ENCODE results near the gene ITIH2. TPM values are rescaled to one million over a fixed set of nuclear protein-coding genes. Genes with fewer than 3 reads are reported as not detected.
A peak's percentile ranks its signal among the peaks of the same experiment; 100 is the strongest.

ITIH2 gene
- total RNA-seq, 6 experiments from 2014 or later: 399 to 1,113 (median 694) TPM

GRCh38 chr10:7787150-7787856 is 84.2 kb downstream of the ITIH2 start:
- Histone ChIP-seq H3K27ac (peak overlapping the region in 2 of 3 donors; percentile 41 to 84), H3K4me1 (peaks cover 0 to 23% (median 9%) of the 10 kb centered on the region in 4 donors), H3K27me3 (no peaks in the 10 kb centered on the region), H3K9me3 (no peaks in the 10 kb centered on the region), H3K36me3 (no peaks in the 10 kb centered on the region), H3K4me3 (peak overlapping the region; percentile 85 to 97 (median 95))
- intact Hi-C loops (cut with DNase I): no loop called here
- peak; percentile 2 to 16 (median 2) for ATAC-seq
- no peak for TF ChIP-seq CTCF (IDR thresholded peaks at IDR 0.05)
- TF ChIP-seq POLR2A (IDR thresholded peaks at IDR 0.05): no peak
- WGBS (ENCODE audit: insufficient coverage, low coverage, low lambda C conversion rate, missing lambda C conversion rate): 2% methylated on average over 6 of the region's 26 CpGs
- DNase-seq: no peak

- no peaks in the 10 kb centered on the region for H3K9me3 ChIP-seq
- ATAC-seq (peak; percentile 98 to 99 (median 98)), DNase-seq (peak; percentile 97 to 98 (median 98))
- peak within 1 kb of the TSS; percentile 85 to 97 (median 95) for H3K4me3 ChIP-seq
- WGBS (ENCODE audit: insufficient coverage, low coverage, low lambda C conversion rate, missing lambda C conversion rate): under 1% methylated on average over 38 of the region's 59 CpGs
- no peaks in the 10 kb centered on the region for H3K36me3 ChIP-seq
- peaks cover 0 to 24% (median 9%) of the 10 kb centered on the region in 4 donors for H3K4me1 ChIP-seq
- H3K27ac ChIP-seq: peak within 1 kb of the TSS; percentile 65 to 87 (median 84)
- no peaks in the 10 kb centered on the region for H3K27me3 ChIP-seq
- intact Hi-C loops (cut with DNase I): no loop called here
- TF ChIP-seq CTCF (IDR thresholded peaks at IDR 0.05) (no peak), POLR2A (IDR thresholded peaks at IDR 0.05) (peak; percentile 80)
These were observed 84.9 kb downstream of the ITIH2 start, which contains the start of the genes ATP5F1C and KIN for GRCh38 chr10:7787857-7788638. ATP5F1C (plus strand) TSS chr10:7788177; CDS start chr10:7788208, 31 bp downstream. KIN (minus strand) TSS chr10:7787993; CDS start chr10:7787933, 60 bp downstream.

- peak in 2 of 4 donors; percentile 9 to 14 for ATAC-seq
- Histone ChIP-seq H3K4me1 (peaks cover 0 to 31% (median 9%) of the 10 kb centered on the region in 4 donors), H3K4me3 (peak overlapping the region; percentile 85 to 97 (median 95)), H3K27me3 (no peaks in the 10 kb centered on the region), H3K27ac (peak overlapping the region; percentile 65 to 87 (median 84)), H3K36me3 (no peaks in the 10 kb centered on the region), H3K9me3 (no peaks in the 10 kb centered on the region)
- peak in 1 of 3 donors; percentile 47 for DNase-seq
- intact Hi-C loops (cut with DNase I): no loop called here
- 2% methylated on average over 22 of the region's 25 CpGs for WGBS (ENCODE audit: insufficient coverage, low coverage, low lambda C conversion rate, missing lambda C conversion rate)
- TF ChIP-seq CTCF (IDR thresholded peaks at IDR 0.05) (no peak), POLR2A (IDR thresholded peaks at IDR 0.05) (no peak)
These were observed 85.6 kb downstream of the ITIH2 start for GRCh38 chr10:7788639-7789286.

GRCh38 chr10:7789390-7789789 is 86.3 kb downstream of the ITIH2 start:
- Histone ChIP-seq H3K4me3 (peak overlapping the region; percentile 85 to 97 (median 95)), H3K27ac (no peak overlapping the region), H3K9me3 (no peaks in the 10 kb centered on the region), H3K36me3 (no peaks in the 10 kb centered on the region), H3K27me3 (no peaks in the 10 kb centered on the region), H3K4me1 (peaks cover 0 to 36% (median 9%) of the 10 kb centered on the region in 4 donors)
- WGBS (ENCODE audit: insufficient coverage, low coverage, low lambda C conversion rate, missing lambda C conversion rate): 15% methylated on average over 3 of the region's 3 CpGs
- peak in 1 of 3 donors; percentile 34 for DNase-seq
- peak in 1 of 4 donors; percentile 8 for ATAC-seq
- intact Hi-C loops (cut with DNase I): no loop called here
- no peak for TF ChIP-seq POLR2A (IDR thresholded peaks at IDR 0.05)
- TF ChIP-seq CTCF (IDR thresholded peaks at IDR 0.05): no peak

Measured in right lobe of liver (tissue), 6 donors.